ENCODE data around the gene NUCB1. TPM values are rescaled to one million over a fixed set of nuclear protein-coding genes. Genes with fewer than 3 reads are reported as not detected.

The NUCB1 gene
- total and polyA plus RNA-seq, 9 of the 15 experiments (the other 6 are each of a cell fraction or from before 2014, with no cell fraction given) = 3.1 to 153 (median 71.7) TPM

GRCh38 chr19:48954595-48955307, 54.6 kb downstream of the NUCB1 start, which contains the start of gene BAX (continued):
- peak; percentile 59 for TF ChIP-seq TAF1 (IDR thresholded peaks at IDR 0.05; ENCODE audit: control insufficient read depth, extremely low read depth, insufficient read depth, low read length, severe bottlenecking)
- 0 out of 2 replicates have a peak, but pooled peaks have one; percentile 75 for TF ChIP-seq STAT6 (CRISPR knock-in tag; IDR thresholded peaks at IDR 0.05)
- no peak for TF ChIP-seq YBX1 (IDR thresholded peaks at IDR 0.05)
- TF ChIP-seq CREB1 (IDR thresholded peaks at IDR 0.05) = peak; percentile 79
- TF ChIP-seq CREB1 (CRISPR knock-in tag; IDR thresholded peaks at IDR 0.05) = peak; percentile 81; the same call in 1 of the 2 replicates
- peak; percentile 85; the same call in 1 of the 2 replicates for TF ChIP-seq ZNF644 (tag; IDR thresholded peaks at IDR 0.05; ENCODE audit: low read depth)
- 0 out of 2 replicates have a peak, but pooled peaks have one; percentile 75 for TF ChIP-seq LCOR (CRISPR knock-in tag; IDR thresholded peaks at IDR 0.05)
- no peak for TF ChIP-seq HMG20A (CRISPR knock-in tag; conservative IDR thresholded peaks at IDR 0.05)
- peak; percentile 99 for TF ChIP-seq USF1 (CRISPR knock-in tag; IDR thresholded peaks at IDR 0.05)
- peak; percentile 70; the same call in 1 of the 2 replicates for TF ChIP-seq ZBTB7A (IDR thresholded peaks at IDR 0.05; ENCODE audit: borderline replicate concordance, control insufficient read depth, low read depth, low read length)
- peak; percentile 34; the same call in 1 of the 2 replicates for TF ChIP-seq ZNF263 (CRISPR knock-in tag; IDR thresholded peaks at IDR 0.05; ENCODE audit: borderline replicate concordance)
- TF ChIP-seq PRDM10 (IDR thresholded peaks at IDR 0.05; ENCODE audit: partially characterized antibody) = peak; percentile 87
- peak; percentile 83 for TF ChIP-seq SMAD4 (CRISPR knock-in tag; conservative IDR thresholded peaks at IDR 0.05)
- peak; percentile 100 for TF ChIP-seq TOE1 (IDR thresholded peaks at IDR 0.05; ENCODE audit: borderline replicate concordance)
- no peak for TF ChIP-seq TOE1 (CRISPR knock-in tag; IDR thresholded peaks at IDR 0.05; ENCODE audit: borderline replicate concordance, low read depth)
- peak in 1 of 2 experiments; percentile 62; a peak in 1 of 4 replicates for TF ChIP-seq NONO (IDR thresholded peaks at IDR 0.05; ENCODE audit: low read depth in 2 of 2, low read length in 1 of 2)
- no peak for TF ChIP-seq FOXM1 (IDR thresholded peaks at IDR 0.05; ENCODE audit: low read depth)
- TF ChIP-seq FOXM1 (CRISPR knock-in tag; IDR thresholded peaks at IDR 0.05; ENCODE audit: low read depth) = peak; percentile 59; the same call in 1 of the 2 replicates
- TF ChIP-seq NFIX (CRISPR knock-in tag; IDR thresholded peaks at IDR 0.05; ENCODE audit: low read depth) = no peak
- TF ChIP-seq SIN3B (IDR thresholded peaks at IDR 0.05; ENCODE audit: low read depth) = peak; percentile 86
- peak; percentile 70; the same call in 1 of the 2 replicates for TF ChIP-seq TARDBP (IDR thresholded peaks at IDR 0.05)
- TF ChIP-seq POLR2A (conservative IDR thresholded peaks at IDR 0.05) = peak; percentile 68
